T-helper 1 cell treated with Interleukin-12 subunit alpha and Interleukin-12 subunit beta and Interleukin-4 antibody, amounts not matched to agents 30 ng/mL and 1 ng/mL, for 36 hours (primary cell): Measurements from ENCODE around the gene TNKS2. TPM values are rescaled to one million over a fixed set of nuclear protein-coding genes. Genes with fewer than 3 reads are reported as not detected.

Experiments used
- intact Hi-C: fragments of 100-400 bp; cut with micrococcal nuclease; formaldehyde crosslinking; loops from one replicate; pipeline ENCODE4 v1.15.1; 2024
- total RNA-seq: library from RNA; stranded (reverse); gene quantifications from 2 replicates; pipeline ENCODE4 v1.2.3, GENCODE V29; 2022

Gene TNKS2
- total RNA-seq, 1 donor from 2014 or later: 34.7 TPM

DNA sequence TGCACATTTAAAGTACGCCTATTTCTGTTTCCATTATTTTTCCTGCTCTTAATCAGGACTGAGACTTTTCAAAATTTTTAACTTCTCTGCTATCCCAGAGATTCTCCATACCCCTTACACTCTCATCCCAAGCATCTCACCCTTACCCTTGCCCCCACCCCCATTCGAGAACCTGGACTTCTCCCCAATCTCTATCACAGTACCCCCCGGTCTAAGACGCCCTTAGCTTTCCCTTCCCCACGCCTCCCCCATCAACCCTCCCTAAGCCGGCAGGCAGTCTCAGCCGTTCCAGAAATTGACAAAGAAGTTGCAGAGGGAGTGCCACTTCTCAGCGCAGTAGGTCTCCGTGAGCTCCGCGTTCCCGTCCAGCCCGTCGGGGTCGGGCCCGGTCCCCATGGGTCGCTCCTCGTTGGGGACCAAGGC lies 109.7 kb downstream of the TNKS2 start:
- intact Hi-C loops: loop anchor here (1.0 to 10.0 kb wide), 9 partner anchors 15 to 1036 kb away; partner anchors contain the start of genes BTAF1, HECTD2, PCGF5 and RPP30

DNA sequence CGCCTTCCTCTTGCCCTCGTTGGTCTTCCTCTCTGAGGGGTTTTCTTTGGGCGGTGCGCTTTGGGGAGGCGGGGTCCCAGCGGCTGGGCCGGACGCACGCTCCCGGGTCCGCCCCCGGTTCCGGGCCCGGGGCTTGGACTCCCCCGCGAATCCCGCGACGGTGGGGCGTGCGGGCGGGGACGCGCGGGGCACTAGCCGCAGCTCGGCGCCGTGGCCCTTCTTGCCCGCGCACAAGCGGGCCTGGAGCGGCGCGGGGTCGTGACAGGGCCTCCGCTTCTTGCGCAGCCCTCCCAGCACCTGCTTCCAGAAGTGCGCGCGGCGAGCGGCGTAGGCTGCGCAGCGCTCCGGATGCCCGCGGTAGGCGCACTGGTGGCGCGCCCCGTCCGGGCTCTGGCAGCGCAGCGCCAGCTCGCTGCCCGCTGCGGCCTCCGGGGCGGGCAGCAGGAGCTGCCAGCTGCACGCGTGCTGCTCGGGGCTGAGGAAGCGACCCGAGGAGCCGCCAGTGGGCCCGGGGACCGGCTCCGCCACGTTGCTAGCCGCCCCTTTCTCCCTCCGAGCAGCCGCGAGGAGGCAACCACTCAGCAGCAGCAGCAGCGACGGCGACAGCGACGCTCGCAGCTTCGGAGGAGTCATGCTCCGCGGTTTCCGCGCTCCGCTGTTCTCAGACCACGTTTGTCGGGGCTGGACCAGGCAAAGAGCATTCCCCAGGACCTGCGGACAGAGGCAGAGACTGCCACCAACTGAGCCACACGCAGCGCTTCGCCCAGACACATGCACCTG lies 110.3 kb downstream of the TNKS2 start:
- intact Hi-C loops: loop anchor here (1.0 to 10.0 kb wide), 10 partner anchors 7 to 1036 kb away; partner anchors contain the start of genes BTAF1, HECTD2, PCGF5 and RPP30

DNA sequence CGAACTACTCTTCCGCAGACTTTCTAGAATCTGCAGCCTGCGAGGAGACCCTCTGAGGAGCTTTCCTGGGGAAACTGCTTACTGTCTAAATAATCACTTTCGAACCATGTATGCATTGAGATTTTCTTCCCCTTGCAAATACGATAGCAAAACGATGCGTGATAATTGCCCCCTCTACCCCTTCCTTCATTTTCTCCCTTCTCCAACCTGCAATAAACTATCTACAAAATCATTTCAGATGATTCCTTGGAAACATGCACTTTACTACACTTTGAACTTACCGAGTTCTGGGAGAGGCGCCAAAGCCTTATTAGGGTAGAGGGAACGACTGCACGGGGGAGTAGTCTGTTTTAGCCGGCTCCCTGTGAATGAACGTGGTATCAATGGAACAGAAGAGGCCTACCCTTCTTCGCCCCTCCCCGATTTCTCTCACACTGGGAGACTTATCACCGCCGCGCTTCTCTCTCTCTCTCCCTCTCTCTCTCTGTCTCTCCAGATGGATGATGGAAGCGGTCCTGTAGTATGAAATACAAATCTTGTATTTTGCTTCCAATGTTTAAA lies 111.0 kb downstream of the TNKS2 start, which contains the start of gene FGFBP3:
FGFBP3 (minus strand) TSS at position 370 of the 561 bp plus-strand sequence. CDS start 517 bp downstream, outside the sequence.
- intact Hi-C loops: loop anchor here (1.0 to 10.0 kb wide), 5 partner anchors 8 to 1037 kb away; partner anchors contain the start of genes HECTD2 and RPP30

DNA sequence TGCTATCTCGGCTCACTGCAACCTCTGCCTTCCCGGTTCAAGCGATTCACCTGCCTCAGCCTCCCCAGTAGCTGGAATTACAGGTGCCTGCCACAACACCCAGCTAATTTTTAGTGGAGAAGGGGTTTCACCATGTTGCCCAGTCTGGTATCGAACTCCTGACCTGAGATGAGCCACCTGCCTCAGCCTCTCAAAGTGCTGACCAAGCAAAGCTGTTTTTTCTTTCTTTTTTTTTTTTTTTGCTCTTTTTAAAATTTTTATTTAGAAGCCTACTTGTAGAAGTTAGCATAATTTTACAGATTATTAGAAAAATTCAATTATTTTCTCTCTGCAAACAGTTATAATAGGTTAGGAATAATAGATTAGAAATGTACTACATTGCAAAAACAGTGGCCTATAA lies 112.2 kb downstream of the TNKS2 start:
- intact Hi-C loops: loop anchor here (2.0 to 10.0 kb wide), 2 partner anchors 426 to 1588 kb away; no protein-coding TSS in a partner anchor

Other genes with a start within 250 kb of the TNKS2 start
- 0.07 TPM in 1 of 2 replicates, not detected in the other for gene PPP1R3C, start 165.4 kb upstream of the TNKS2 start, total RNA-seq
- gene FGFBP3, start 111.1 kb downstream of the TNKS2 start, total RNA-seq: 1.3 and 1.7 TPM in 2 replicates
- 49.3 and 52.2 TPM in 2 replicates for gene BTAF1, start 125.3 kb downstream of the TNKS2 start, total RNA-seq